HepG2 (cell line): ENCODE results near the gene GSDMA. TPM values are rescaled to one million over a fixed set of nuclear protein-coding genes. Genes with fewer than 3 reads are reported as not detected.

ENCODE experiments used
- DMAP1 ChIP-seq: IDR thresholded peaks from 2 replicates; pipeline ENCODE4 v1.6.1; 2016
- ETV5 ChIP-seq: IDR thresholded peaks from 2 replicates; pipeline ENCODE4 v1.6.1; 2018; ENCODE audit warnings: missing biosample characterization, missing genetic modification reagents, inconsistent platforms, borderline replicate concordance
- FOXK2 ChIP-seq: fragments of 450-650 bp; IDR thresholded peaks from 2 replicates; pipeline ENCODE4 v1.6.1; 2016
- FOXP1 ChIP-seq, 2 experiments: fragments of 450-650 bp in 1 of 2; IDR thresholded peaks; 2 replicates each; pipeline ENCODE4 v1.6.1; 2017 to 2018; ENCODE audit warnings: antibody characterized with exemption in 1 of 2
- HNF4A ChIP-seq: sonication (generic); formaldehyde crosslinking; IDR thresholded peaks from 2 replicates; pipeline ENCODE4 v1.4.0; 2020; ENCODE audit warnings: missing genetic modification reagents
- KDM4B ChIP-seq: sonication (generic); formaldehyde crosslinking; IDR thresholded peaks from 2 replicates; pipeline ENCODE4 v1.4.0; 2020; ENCODE audit warnings: missing genetic modification reagents
- NFYB ChIP-seq: sonication (generic); formaldehyde crosslinking; IDR thresholded peaks from 2 replicates; pipeline ENCODE4 v1.4.0; 2020; ENCODE audit warnings: missing genetic modification reagents
- NR2F1 ChIP-seq, 2 experiments: fragments of 450-650 bp in 1 of 2; formaldehyde crosslinking in 1 of 2; IDR thresholded peaks; 2 replicates each; pipeline versions ENCODE4 v1.5.0 to v1.6.1; 2016 to 2020; ENCODE audit warnings: mild to moderate bottlenecking in 1 of 2, missing compliant biosample characterization in 1 of 2, missing genetic modification reagents in 1 of 2, moderate library complexity in 1 of 2
- PBX2 ChIP-seq: IDR thresholded peaks from 2 replicates; pipeline ENCODE4 v1.6.1; 2016; ENCODE audit warnings: control low read depth
- SALL1 ChIP-seq: sonication (generic); formaldehyde crosslinking; IDR thresholded peaks from 2 replicates; pipeline ENCODE4 v1.8.0; 2022; ENCODE audit warnings: mild to moderate bottlenecking, missing genetic modification reagents
- TSC22D2 ChIP-seq: sonication (generic); formaldehyde crosslinking; IDR thresholded peaks from 2 replicates; pipeline ENCODE4 v1.5.1; 2020; ENCODE audit warnings: missing genetic modification reagents, mild to moderate bottlenecking, borderline replicate concordance
- ZFYVE20 ChIP-seq: sonication (generic); formaldehyde crosslinking; IDR thresholded peaks from 2 replicates; pipeline ENCODE4 v1.8.0; 2023; ENCODE audit warnings: low read depth, mild to moderate bottlenecking, moderate library complexity, missing genetic modification reagents, borderline replicate concordance
- ZNF282 ChIP-seq: fragments of 450-650 bp; IDR thresholded peaks from 2 replicates; pipeline ENCODE4 v1.6.1; 2018; ENCODE audit not compliant: partially characterized antibody
- ZNF333 ChIP-seq: sonication (generic); formaldehyde crosslinking; IDR thresholded peaks from 2 replicates; pipeline ENCODE4 v1.4.0; 2020; ENCODE audit warnings: mild to moderate bottlenecking, missing genetic modification reagents, borderline replicate concordance
- ZNF558 ChIP-seq: sonication (generic); formaldehyde crosslinking; IDR thresholded peaks from 2 replicates; pipeline ENCODE4 v1.9.0; 2022; ENCODE audit warnings: mild to moderate bottlenecking, missing genetic modification reagents, borderline replicate concordance
- ZNF790 ChIP-seq: sonication (generic); formaldehyde crosslinking; IDR thresholded peaks from 2 replicates; pipeline ENCODE4 v1.8.0; 2022; ENCODE audit warnings: missing genetic modification reagents, mild to moderate bottlenecking, borderline replicate concordance
- ZNF878 ChIP-seq: sonication (generic); formaldehyde crosslinking; IDR thresholded peaks from 2 replicates; pipeline ENCODE4 v1.8.1; 2023; ENCODE audit warnings: mild to moderate bottlenecking, missing genetic modification reagents, moderate library complexity
- polyA plus RNA-seq, 8 experiments: library from polyadenylated mRNA; depleted of rRNA in 3 of 8; stranded (reverse) in 7 of 8; unstranded in 1 of 8; fragments of >200 nt; fragmentation: Illumina TruSeq in 4 of 8; extraction: Trizol in 4 of 8; gene quantifications; 2 replicates each; pipeline versions ENCODE4 v1.2.1 to v1.2.3, GENCODE V29; 2011 to 2016; ENCODE audit warnings: low read depth in 4 of 8, missing spikeins in 1 of 8, mixed read lengths in 1 of 8; ENCODE audit not compliant: insufficient read depth in 1 of 8
- total RNA-seq, 5 experiments: library from RNA; depleted of rRNA; stranded (reverse); fragments of >200 nt; fragmentation: Illumina TruSeq; extraction: Trizol; gene quantifications; 2 replicates each; pipeline ENCODE4 v1.2.3, GENCODE V29; 2016; ENCODE audit warnings: low read depth in 1 of 5
- TF ChIP-seq, protein P1 (sequence below): sonication (generic); formaldehyde crosslinking; IDR thresholded peaks from 2 replicates; pipeline ENCODE4 v1.4.0; 2020; ENCODE audit warnings: missing genetic modification reagents
- TF ChIP-seq, protein P2 (sequence below): sonication (generic); formaldehyde crosslinking; IDR thresholded peaks from 2 replicates; pipeline ENCODE4 v1.4.0; 2020; ENCODE audit warnings: missing genetic modification reagents; ENCODE audit errors: not compliant biosample characterization
- TF ChIP-seq, protein P3 (sequence below): sonication (generic); formaldehyde crosslinking; IDR thresholded peaks from 2 replicates; pipeline ENCODE4 v1.4.0; 2020; ENCODE audit warnings: missing genetic modification reagents, borderline replicate concordance
- TF ChIP-seq, protein P4 (sequence below): sonication (generic); formaldehyde crosslinking; IDR thresholded peaks from 2 replicates; pipeline ENCODE4 v1.4.0; 2020; ENCODE audit warnings: missing genetic modification reagents, borderline replicate concordance

GSDMA gene
- total and polyA plus RNA-seq, 2 of the 13 experiments (the other 11 are each of a cell fraction or from before 2014, with no cell fraction given), result not detected

DNA sequence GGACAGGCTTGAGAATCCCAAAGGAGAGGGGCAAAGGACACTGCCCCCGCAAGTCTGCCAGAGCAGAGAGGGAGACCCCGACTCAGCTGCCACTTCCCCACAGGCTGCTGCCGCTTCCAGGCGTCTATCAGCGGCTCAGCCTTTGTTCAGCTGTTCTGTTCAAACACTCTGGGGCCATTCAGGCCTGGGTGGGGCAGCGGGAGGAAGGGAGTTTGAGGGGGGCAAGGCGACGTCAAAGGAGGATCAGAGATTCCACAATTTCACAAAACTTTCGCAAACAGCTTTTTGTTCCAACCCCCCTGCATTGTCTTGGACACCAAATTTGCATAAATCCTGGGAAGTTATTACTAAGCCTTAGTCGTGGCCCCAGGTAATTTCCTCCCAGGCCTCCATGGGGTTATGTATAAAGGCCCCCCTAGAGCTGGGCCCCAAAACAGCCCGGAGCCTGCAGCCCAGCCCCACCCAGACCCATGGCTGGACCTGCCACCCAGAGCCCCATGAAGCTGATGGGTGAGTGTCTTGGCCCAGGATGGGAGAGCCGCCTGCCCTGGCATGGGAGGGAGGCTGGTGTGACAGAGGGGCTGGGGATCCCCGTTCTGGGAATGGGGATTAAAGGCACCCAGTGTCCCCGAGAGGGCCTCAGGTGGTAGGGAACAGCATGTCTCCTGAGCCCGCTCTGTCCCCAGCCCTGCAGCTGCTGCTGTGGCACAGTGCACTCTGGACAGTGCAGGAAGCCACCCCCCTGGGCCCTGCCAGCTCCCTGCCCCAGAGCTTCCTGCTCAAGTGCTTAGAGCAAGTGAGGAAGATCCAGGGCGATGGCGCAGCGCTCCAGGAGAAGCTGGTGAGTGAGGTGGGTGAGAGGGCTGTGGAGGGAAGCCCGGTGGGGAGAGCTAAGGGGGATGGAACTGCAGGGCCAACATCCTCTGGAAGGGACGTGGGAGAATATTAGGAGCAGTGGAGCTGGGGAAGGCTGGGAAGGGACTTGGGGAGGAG is 52.5 kb downstream of the GSDMA start, which contains the start of gene CSF3 (continued):
- TF ChIP-seq PBX2 (CRISPR knock-in tag), result no peak
- TF ChIP-seq, protein P1, sequence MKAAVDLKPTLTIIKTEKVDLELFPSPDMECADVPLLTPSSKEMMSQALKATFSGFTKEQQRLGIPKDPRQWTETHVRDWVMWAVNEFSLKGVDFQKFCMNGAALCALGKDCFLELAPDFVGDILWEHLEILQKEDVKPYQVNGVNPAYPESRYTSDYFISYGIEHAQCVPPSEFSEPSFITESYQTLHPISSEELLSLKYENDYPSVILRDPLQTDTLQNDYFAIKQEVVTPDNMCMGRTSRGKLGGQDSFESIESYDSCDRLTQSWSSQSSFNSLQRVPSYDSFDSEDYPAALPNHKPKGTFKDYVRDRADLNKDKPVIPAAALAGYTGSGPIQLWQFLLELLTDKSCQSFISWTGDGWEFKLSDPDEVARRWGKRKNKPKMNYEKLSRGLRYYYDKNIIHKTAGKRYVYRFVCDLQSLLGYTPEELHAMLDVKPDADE (CRISPR knock-in tag), result no peak
- no peak for TF ChIP-seq ZNF333 (CRISPR knock-in tag)
- no peak; the same call in 1 of the 2 replicates for TF ChIP-seq ETV5
- TF ChIP-seq NFYB (CRISPR knock-in tag), result no peak
- no peak for TF ChIP-seq ZNF790 (CRISPR knock-in tag)
- TF ChIP-seq TSC22D2 (CRISPR knock-in tag), result no peak
- no peak for TF ChIP-seq ZNF878 (CRISPR knock-in tag)
- TF ChIP-seq ZNF558 (CRISPR knock-in tag), result no peak
- no peak for TF ChIP-seq FOXK2
- no peak for TF ChIP-seq NR2F1 (CRISPR knock-in tag; IDR thresholded peaks at IDR 0.05)
- no peak for TF ChIP-seq ZNF282
- TF ChIP-seq HNF4A (CRISPR knock-in tag), result 0 out of 2 replicates have a peak, but pooled peaks have one; percentile 2
- TF ChIP-seq ZFYVE20 (CRISPR knock-in tag), result no peak
- no peak for TF ChIP-seq SALL1
- 0 out of 2 replicates have a peak, but pooled peaks have one; percentile 22 for TF ChIP-seq DMAP1 (CRISPR knock-in tag)
- TF ChIP-seq, protein P2, sequence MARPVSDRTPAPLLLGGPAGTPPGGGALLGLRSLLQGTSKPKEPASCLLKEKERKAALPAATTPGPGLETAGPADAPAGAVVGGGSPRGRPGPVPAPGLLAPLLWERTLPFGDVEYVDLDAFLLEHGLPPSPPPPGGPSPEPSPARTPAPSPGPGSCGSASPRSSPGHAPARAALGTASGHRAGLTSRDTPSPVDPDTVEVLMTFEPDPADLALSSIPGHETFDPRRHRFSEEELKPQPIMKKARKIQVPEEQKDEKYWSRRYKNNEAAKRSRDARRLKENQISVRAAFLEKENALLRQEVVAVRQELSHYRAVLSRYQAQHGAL, result no peak
- no peak for TF ChIP-seq FOXP1 (IDR thresholded peaks at IDR 0.05)
- no peak for TF ChIP-seq FOXP1 (CRISPR knock-in tag; IDR thresholded peaks at IDR 0.05)
- TF ChIP-seq, protein P3, sequence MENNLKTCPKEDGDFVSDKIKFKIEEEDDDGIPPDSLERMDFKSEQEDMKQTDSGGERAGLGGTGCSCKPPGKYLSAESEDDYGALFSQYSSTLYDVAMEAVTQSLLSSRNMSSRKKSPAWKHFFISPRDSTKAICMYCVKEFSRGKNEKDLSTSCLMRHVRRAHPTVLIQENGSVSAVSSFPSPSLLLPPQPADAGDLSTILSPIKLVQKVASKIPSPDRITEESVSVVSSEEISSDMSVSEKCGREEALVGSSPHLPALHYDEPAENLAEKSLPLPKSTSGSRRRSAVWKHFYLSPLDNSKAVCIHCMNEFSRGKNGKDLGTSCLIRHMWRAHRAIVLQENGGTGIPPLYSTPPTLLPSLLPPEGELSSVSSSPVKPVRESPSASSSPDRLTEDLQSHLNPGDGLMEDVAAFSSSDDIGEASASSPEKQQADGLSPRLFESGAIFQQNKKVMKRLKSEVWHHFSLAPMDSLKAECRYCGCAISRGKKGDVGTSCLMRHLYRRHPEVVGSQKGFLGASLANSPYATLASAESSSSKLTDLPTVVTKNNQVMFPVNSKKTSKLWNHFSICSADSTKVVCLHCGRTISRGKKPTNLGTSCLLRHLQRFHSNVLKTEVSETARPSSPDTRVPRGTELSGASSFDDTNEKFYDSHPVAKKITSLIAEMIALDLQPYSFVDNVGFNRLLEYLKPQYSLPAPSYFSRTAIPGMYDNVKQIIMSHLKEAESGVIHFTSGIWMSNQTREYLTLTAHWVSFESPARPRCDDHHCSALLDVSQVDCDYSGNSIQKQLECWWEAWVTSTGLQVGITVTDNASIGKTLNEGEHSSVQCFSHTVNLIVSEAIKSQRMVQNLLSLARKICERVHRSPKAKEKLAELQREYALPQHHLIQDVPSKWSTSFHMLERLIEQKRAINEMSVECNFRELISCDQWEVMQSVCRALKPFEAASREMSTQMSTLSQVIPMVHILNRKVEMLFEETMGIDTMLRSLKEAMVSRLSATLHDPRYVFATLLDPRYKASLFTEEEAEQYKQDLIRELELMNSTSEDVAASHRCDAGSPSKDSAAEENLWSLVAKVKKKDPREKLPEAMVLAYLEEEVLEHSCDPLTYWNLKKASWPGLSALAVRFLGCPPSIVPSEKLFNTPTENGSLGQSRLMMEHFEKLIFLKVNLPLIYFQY (CRISPR knock-in tag), result no peak
- no peak for TF ChIP-seq KDM4B
- TF ChIP-seq, protein P4, sequence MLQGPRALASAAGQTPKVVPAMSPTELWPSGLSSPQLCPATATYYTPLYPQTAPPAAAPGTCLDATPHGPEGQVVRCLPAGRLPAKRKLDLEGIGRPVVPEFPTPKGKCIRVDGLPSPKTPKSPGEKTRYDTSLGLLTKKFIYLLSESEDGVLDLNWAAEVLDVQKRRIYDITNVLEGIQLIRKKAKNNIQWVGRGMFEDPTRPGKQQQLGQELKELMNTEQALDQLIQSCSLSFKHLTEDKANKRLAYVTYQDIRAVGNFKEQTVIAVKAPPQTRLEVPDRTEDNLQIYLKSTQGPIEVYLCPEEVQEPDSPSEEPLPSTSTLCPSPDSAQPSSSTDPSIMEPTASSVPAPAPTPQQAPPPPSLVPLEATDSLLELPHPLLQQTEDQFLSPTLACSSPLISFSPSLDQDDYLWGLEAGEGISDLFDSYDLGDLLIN, result no peak
